CD4-positive, alpha-beta T cell treated with Interleukin-17A for 4 hours (primary cell): ENCODE results near the gene CNPPD1.

Source experiments
- DNase-seq: peaks from one replicate; pipeline ENCODE4 v3.0.0-alpha.2; 2020; ENCODE audit warnings: mixed read lengths

CNPPD1 gene

DNA sequence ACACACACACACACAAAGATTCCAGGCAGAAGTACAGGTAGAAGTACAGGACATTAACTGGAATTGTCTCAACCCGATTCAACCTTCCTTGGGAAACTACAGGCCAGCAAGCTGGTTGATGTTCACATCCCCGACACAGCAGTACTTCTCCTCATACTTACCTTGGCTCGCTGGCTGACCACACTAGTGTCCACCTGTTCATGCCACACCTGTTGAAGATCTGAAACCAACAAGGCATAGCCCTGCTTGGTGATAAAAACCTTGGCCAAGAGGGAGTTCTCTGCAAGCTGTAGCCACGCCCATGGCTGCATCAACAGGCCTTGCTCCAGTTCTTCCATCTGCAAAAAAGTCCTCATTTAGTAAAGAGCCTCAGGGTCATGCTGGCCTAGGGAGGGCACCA, 18.7 kb downstream of the CNPPD1 start:
- no peak for DNase-seq

DNA sequence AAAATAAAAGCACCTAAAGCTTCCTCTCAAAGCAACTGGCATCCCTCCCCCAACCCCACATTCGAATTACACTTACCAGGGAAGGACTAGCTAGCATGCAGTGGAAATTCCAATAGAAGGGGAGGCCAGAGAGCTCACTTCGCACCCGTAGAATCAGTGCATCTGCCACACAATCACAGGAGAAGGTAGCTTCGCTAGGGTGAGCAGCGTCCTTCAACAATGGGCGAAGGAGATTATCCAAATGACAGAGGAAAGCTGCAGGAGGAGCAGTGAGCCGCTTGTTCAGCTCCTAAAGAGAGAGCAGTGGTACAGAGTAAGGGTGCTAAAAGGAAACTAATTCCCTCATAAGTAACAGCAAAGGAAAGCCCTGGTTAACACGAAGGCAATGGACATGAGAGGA, 19.3 kb downstream of the CNPPD1 start:
- DNase-seq: no peak

- DNase-seq: peak; percentile 47
Measured at GRCh38 chr2:219155054-219155644, 21.6 kb downstream of the CNPPD1 start.

- no peak for DNase-seq
Measured at GRCh38 chr2:219149667-219150066, 27.1 kb downstream of the CNPPD1 start.

- DNase-seq: no peak
Measured at GRCh38 chr2:219142329-219142728, 34.4 kb downstream of the CNPPD1 start.

DNA sequence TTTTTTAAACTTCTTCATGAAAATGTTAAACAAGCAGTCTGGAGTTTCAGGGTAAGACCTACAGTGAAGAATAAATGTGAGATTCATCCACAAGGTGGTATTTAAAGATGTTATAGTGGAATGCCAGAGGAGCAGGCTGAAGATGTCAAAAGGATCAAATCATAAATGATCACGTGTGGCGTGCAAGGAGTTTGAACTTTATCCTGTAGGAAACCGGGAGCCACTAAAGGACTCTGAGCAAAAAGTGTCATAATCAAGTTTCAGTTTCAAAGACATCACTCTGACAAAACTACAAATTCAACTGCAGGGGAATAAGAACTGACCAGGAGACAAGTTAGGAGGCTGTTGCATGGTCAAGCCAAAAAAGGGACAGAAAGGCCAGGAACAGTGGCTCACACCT, 36.0 kb downstream of the CNPPD1 start:
- DNase-seq: no peak

DNA sequence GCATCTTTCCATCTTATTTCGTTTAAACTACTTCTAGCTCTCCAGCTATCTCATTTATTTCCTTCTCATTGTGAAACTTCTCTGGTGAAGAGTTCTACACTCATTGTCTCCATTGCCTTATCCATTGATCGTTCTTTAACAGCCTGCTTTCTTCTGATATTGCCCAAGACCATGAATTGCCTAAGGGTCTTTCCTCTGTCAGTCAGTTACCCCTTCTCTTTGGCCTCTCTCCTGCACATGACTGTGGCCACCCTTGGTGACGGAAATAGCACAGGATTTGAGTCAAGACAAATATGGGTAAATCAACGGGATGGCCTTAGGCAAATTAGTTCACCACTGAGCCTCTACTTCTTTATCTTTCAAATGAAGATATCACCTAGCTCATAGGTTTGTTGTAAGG, 42.7 kb downstream of the CNPPD1 start:
- no peak for DNase-seq

DNA sequence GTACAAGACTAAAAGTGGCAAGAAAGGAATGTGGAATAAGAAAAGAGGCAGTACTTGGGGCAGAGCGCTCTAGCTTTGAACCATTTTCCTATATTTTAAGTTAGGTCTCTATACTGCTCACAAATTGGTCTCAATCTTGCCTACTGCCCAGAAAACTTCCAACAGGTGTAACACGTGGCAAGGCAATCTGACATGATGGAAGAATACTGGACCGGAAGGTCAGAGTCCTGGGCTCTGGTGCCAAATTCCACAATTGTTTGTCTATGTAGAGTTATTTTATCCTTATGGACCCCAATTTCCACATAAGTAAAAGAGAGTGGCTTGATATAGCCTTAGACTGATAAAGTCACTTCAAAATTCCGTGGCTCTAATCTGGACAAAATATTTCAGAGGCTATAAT, 45.0 kb downstream of the CNPPD1 start:
- DNase-seq: no peak

GRCh38 chr2:219131327-219131726, 45.4 kb downstream of the CNPPD1 start:
- no peak for DNase-seq

DNA sequence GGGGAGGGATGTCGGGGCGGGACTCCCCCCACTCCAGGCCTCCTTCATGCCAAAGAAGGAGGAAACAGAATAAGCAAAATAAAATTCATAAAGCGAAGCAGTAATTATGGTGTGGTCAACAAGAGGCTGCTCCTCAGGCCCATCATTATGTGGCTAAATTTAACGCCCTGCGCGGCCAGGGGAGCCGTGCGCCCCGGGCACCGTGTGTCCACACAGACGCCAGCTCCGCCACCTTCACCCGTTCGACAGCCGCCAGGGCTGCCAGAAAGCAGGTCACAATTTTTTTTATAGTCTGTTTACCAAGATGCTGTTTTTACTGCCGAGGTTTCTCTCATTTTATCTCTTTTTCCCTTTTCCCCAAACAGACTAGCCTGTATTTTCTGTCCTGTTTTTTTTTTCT, 47.1 kb downstream of the CNPPD1 start:
- DNase-seq: no peak

DNA sequence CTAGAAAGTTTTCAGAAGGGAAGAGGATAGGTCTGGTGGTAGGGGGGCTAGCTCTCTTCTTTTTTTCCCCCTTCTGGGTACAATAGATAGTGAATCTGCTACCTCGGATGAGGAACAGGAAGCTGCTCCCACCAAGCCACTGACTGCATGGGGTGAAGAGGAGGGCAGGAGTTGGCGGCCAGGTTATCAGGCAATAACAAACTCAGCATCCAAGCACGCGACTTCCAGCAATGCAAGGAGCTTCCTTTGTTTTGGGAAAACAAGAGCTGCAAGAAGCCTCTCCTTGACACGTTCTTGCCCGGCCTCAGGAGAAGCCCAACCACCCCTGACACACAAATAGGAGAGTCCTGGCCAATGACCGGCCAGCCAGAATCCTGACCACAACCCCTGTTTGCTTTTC, 48.3 kb downstream of the CNPPD1 start:
- DNase-seq: no peak

DNA sequence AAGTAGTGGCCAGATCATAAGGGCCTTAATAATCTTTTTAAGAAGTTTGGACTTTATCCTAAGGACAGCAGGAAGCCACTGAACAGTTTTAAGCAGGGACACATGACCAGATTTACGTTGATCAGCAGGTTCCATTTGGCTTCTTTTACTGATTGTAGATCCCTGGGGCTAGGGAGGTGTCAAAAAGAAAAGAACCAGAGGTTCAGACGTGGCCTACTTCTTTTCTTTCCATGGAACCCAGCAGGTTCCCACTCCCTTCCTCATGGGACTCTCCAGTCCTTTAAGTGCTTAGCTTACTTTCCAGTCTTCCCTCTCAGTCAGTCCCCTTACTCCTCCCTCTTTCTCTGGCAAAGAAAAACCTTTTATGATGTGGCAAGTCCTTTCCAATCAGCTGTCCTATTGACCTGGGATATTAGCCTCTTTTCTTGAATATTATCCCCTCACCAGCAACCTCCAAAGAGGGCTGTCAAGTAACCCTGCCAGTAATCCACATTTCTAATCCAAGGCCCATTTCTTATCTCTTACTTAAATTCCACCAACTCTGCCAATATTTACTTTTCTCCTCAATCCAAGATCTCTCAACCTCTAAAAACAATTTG, 49.6 kb downstream of the CNPPD1 start:
- no peak for DNase-seq

DNA sequence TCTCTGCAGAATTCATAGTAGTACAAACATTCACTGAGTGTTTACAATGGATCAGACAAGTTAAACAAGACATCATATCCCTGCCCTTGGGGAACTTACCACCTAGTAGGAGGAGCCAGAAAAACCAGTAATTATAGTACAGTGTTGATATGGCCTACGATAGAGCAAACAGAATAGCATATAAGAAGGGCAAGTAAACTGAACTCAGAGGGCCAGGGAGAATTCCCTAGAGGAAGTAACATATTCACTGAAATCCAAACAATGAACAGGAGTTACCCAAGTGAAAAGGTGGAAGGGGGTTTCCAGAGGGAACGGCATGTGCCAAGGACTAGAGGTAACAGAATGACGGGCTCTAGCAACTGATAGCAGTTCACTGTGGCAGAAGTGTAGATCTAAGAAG, 50.2 kb downstream of the CNPPD1 start:
- no peak for DNase-seq

DNA sequence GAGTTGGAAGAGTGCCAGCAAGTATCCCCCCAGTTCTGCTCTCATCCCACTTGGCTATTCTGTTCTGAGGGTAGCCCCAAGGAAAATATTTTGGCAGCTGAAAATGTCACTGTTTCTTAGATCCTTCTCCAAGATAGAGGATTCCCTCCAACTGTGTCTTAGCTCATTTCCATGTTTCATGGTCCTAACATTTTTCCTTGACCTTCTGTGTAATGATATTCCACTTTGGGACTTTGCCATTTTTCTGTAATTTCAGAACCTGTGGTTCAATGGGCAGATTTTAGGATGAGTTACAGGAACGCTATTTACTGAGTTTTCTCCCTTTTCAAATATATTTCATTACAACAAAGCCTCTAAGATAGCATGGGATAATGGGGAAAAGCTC, 50.8 kb downstream of the CNPPD1 start:
- no peak for DNase-seq

DNA sequence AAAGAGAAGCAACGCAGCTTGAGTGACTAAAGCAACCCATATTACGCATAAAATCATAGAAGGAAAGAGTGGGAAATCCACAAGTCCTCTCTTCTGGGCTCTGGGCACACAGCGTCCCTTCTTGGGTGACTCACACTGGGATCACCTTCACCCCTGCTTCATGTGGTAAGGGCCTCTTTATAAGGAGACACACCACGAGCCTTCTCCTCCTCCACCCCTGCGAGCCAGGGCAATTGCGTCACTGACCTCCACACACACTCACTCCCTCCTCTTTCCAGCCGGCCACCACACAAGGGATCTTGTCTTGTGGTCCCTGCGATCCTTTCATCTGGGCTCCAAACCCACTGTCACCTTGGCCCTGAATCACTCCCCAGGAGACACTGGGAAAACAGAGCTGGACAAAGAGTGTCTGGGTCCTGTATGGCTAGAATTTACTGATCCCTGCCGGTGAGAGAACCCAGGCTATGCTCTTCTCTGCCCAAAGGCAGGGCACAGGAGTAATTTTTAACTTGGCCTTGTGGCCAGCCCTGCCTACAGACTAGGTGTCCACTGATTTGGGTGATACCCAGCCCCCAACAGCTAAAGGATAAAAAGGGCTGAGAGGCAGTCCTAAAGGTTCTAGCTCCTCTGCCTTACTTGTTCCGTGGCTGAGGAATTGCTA, 51.4 kb downstream of the CNPPD1 start:
- no peak for DNase-seq

- no peak for DNase-seq
Measured at GRCh38 chr2:219124381-219125110, 52.2 kb downstream of the CNPPD1 start.

- no peak for DNase-seq
Measured at GRCh38 chr2:219123356-219124135, 53.2 kb downstream of the CNPPD1 start.

DNA sequence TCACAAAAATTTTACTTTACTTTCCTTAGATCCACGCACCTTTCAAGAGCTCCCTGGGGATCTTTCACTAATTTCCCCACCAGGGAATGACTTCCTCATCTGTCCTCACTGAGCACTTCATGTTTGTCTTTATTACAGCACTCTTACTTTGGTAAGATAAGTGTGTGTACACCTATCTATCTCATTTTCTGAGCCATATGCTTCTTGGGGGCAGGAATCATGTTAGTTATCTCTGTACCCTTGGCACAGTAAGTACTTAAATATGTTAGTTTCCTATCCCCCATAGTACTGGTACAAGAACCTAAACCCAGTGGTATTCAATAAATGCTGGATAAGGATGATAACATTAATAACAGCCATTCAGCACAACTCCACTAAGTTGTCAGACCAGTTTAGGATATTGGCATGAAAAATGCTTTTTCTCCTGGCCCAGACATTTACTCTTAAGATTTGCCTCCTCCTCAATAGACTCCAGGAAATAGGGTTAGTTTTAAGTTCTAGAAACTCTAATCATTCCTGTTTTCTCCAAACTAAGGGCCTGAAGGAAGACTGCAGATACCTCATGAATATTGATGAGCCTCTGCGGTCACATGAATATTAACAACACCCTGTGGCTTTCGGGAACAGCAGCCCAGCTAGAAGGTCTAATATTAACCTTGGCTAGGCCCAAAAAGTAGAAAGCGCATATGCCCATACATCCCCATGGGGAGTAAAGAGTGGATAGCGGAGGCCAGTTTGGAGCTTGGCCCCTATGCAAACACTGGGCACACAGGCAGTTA, 54.3 kb downstream of the CNPPD1 start:
- DNase-seq: no peak
